Measurements from ENCODE around the gene WIPF1.

- TF ChIP-seq CTCF (IDR thresholded peaks at IDR 0.05): no peak
- TF ChIP-seq POLR2A (IDR thresholded peaks at IDR 0.05): no peak
Measured at GRCh38 chr2:174571669-174572323, 25.8 kb downstream of the WIPF1 start.
